NCI-H2227 (cell line): ENCODE data around the gene GPR142.

ENCODE experiments used
- DNase-seq: peaks from one replicate; lab custom pipeline; 2025; ENCODE audit not compliant: unreplicated experiment; lab: John Stamatoyannopoulos, UW

GPR142 gene

GRCh38 chr17:74369221-74369620, 1.9 kb downstream of the GPR142 start:
- peak; percentile 46 for DNase-seq

GRCh38 chr17:74369665-74370490, 2.6 kb downstream of the GPR142 start:
- no peak for DNase-seq

GRCh38 chr17:74371653-74372147, 4.4 kb downstream of the GPR142 start:
- DNase-seq = no peak

- no peak for DNase-seq
Measured at GRCh38 chr17:74372426-74372825, 5.1 kb downstream of the GPR142 start.

GRCh38 chr17:74373838-74374606, 6.7 kb downstream of the GPR142 start:
- DNase-seq = peak; percentile 18

GRCh38 chr17:74374858-74375257, 7.6 kb downstream of the GPR142 start:
- DNase-seq = no peak

- peak; percentile 91 for DNase-seq
Measured at GRCh38 chr17:74379495-74380085, 12.3 kb downstream of the GPR142 start.

- peak; percentile 68 for DNase-seq
Measured at GRCh38 chr17:74380086-74380958, 13.0 kb downstream of the GPR142 start.

- DNase-seq = no peak
Measured at GRCh38 chr17:74380959-74381808, 13.9 kb downstream of the GPR142 start.

GRCh38 chr17:74383141-74383540, 15.8 kb downstream of the GPR142 start:
- no peak for DNase-seq

- DNase-seq = no peak
Measured at GRCh38 chr17:74385201-74385600, 17.9 kb downstream of the GPR142 start.

- no peak for DNase-seq
Measured at GRCh38 chr17:74386386-74386785, 19.1 kb downstream of the GPR142 start.

- no peak for DNase-seq
Measured at GRCh38 chr17:74387365-74388218, 20.3 kb downstream of the GPR142 start.

- DNase-seq = no peak
Measured at GRCh38 chr17:74389084-74389753, 21.9 kb downstream of the GPR142 start.

GRCh38 chr17:74389937-74390679, 22.8 kb downstream of the GPR142 start:
- DNase-seq = no peak

GRCh38 chr17:74390680-74391653, 23.7 kb downstream of the GPR142 start:
- no peak for DNase-seq
